Stimulated activated CD4-positive, alpha-beta T cell treated with anti-CD3 and anti-CD28 coated beads, TNF-alpha, amount 100 ng/mL, for 1 hour (primary cell): ENCODE results near the gene IDUA.
A peak's percentile ranks its signal among the peaks of the same experiment; 100 is the strongest.

Experiments
- DNase-seq, 3 donors: peaks; one replicate each; pipeline ENCODE4 v3.0.0-alpha.2; 2020; ENCODE audit warnings: low read depth in 3 of 3, low spot score in 1 of 3

IDUA gene

DNA sequence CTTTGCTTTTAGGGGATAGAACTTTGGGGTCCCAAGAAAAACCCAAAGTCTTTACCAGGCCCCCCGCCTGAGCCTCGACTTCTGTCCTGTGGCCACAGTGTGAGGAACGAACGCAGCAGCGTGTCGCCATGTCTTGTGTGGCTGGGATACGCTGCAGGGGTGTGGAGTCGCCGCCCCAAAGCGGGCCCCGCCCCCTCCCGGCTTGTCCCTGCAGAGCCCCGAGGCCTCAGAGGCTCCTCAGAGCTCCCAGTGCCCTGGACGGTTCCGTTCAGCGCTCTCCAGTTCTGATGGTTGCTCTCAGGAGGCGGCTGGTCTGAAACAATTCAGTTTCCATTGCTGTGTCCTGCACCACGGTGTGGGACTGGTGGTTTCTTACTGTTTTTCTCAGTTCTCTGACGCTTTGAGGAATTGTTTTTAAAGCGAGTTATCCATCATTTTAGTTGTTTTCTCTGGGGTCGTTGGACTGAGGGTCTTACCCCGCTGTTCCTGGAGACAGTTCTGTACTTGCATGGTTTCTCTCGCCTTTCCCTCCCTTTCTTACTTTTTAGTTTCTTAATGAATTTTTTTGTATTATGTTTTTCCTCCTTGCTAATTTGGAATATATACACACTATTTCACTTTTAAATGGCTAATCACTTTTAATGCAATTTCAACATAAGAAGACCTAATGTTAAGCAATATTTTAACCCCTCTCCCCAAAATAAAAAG lies 1.6 kb upstream of the IDUA start:
- DNase-seq: peak; percentile 15 to 71 (median 45)

DNA sequence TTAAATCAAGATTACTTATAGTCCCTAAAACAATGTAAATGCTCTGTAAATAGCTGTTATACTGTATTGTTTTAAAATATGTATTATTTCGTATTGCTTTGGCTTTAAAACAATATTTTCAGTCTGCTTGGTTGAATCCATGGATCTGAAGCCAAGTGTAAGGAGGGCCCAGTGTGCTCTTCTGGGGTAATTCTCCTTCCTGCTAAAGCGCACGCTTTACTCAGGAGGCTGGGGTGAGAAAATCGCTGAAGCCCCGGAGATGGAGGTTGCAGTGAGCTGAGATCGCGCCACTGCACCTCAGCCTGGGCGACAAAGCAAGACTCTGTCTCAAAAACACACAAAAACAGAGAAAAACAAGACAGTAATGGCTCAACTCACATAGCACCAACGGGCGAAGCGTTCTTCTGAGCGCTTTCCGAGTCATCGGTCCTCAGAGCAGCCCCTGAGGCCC lies 391 bp upstream of the IDUA start:
- DNase-seq: no peak

DNA sequence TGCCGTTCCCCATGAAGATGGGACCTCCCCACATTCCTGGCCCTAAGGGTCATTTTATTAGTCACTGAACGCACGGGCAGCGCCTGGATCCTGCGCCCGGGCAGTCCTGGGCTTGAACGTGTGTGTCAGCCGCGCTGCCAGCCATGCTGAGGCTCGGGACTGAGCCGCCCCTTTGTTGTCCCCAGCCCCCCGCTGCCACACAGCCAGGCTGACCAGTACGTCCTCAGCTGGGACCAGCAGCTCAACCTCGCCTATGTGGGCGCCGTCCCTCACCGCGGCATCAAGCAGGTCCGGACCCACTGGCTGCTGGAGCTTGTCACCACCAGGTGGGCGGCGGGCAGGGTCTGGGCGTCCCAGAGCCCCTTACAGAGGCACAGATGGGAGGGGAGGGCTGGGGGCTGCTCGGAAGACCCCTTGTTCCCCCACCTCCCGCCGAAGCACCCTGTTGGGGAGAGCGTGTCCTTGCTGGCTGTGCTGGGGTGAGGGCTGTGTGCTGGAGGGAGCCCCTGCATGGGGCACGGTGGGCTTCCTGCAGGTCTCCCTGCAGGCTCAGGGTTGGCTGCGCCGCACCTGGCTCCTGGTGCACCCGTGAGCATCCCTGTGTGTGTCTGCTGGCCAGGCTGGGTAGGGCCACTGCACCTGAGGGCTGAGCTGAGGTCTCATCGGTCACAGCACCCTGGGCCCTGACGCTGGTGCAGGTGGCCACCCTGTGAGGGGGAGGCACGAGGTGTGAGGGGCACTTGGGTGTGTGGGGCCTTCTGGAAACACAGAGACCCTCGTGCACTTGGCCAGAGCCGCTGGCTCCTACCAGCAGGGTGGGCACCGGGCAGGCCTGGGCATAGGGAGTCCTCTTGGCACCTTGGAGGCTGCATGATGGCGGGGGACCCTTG lies 1.0 kb downstream of the IDUA start:
- no peak for DNase-seq

DNA sequence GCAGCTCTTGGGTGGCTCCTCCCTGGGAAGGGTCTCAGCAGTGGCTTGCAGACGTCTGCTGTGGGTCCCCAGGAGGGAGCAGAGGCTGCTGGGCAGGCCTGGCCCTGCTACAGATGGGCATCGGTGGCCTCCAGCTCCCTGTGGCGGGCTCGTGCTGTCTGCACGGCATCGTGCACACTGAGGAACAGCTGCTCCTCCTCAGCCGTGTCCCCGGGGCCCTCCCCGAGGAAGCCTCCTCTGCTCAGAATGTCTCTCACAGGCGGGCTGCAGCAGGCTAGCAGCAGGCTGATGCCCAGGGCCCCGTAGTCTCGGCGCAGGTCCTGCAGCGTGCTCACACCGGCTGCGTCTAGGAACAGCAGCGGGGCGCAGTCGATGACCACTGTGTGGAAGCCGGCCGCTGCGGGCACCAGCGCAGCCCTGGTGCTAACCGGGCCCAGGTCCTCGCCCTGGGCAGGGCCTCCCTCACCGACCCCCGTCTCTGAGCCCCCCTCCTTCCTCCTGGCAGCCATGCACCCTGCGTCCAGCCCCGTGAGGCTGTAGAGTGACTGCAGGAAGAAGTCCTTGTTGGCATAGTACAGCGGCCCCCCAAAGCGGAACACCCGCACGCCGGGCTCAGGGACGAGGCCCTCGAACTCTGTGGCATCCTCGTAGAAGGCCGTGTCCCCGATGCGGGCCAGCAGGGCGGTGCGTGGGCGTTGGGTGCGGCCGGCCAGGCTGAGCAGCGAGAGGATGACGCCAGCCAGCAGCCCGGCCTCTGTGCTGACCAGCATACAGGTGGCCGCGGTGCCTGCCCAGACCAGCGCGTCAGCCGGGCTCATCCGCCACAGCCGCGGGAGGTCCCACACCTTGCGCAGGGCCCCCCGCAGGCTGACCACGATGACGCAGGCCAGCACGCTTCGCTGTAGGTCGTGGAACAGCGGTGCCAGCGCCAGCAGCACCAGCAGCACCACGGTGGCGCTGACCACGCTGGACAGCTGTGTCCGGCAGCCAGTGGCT lies 2.2 kb downstream of the IDUA start:
- DNase-seq: no peak

DNA sequence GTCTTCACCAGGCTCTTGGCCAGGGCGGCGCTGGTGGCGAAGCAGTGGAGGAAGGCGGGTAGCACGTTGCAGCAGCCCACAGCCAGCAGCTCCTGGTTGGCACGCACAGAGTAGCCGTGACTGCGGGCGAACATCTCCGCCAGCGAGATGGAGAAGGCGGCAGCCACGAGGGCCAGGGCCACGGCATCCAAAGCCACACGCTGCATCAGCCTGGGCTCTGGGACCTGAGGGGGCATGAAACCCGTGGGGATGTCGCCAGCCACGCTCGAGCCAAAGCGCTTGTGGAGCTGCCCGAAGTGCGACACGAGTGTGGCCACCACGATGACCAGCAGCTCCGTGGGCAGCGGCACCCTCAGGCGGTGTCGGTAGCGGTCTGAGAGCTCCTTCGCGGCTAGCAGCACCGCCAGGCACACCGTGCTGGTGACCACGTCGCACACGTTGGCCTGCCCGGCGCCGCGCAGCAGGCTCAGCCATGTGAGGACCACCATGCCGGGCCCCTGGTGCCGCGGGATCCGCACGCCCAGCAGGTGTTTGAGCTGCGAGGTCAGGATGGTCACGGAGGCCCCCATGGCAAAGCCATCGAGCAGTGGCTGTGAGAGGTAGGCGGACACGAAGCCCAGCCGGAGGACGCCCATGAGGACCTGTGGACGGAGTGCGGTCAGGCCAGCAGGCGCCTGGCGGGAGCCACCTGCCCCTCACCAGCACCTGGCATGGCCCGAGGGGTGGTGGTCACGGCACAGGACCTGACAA lies 3.1 kb downstream of the IDUA start:
- no peak for DNase-seq

DNA sequence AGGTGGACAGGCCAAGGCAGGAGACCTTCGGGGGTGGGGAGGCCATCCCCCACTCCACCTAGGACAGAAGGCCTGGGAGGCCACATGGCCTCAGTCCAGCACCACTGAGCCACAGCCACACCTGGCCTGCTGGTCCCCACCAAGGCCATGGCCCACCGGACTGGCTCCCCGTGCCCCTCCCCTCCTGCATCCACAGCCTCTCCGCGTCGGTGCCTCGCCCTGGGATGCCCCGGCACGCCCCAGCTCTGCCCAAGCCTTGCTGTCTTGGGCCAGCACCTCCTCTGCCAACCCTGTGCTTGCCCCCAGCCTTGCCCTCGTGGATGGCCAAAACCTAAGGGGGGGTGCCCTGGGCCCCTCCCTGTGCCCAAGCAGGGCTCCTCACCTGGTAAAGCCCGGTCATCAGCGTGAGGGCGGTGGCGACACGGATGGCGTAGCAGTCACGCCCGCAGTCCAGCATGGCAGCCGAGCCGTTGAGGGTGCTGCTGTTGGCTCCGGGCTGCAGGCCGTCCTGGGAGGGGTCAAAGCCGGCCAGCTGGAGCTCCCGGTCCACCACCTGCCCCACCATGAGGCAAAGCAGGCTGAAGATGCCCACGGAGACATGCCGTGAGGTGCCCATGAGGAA lies 4.0 kb downstream of the IDUA start:
- DNase-seq: no peak

DNA sequence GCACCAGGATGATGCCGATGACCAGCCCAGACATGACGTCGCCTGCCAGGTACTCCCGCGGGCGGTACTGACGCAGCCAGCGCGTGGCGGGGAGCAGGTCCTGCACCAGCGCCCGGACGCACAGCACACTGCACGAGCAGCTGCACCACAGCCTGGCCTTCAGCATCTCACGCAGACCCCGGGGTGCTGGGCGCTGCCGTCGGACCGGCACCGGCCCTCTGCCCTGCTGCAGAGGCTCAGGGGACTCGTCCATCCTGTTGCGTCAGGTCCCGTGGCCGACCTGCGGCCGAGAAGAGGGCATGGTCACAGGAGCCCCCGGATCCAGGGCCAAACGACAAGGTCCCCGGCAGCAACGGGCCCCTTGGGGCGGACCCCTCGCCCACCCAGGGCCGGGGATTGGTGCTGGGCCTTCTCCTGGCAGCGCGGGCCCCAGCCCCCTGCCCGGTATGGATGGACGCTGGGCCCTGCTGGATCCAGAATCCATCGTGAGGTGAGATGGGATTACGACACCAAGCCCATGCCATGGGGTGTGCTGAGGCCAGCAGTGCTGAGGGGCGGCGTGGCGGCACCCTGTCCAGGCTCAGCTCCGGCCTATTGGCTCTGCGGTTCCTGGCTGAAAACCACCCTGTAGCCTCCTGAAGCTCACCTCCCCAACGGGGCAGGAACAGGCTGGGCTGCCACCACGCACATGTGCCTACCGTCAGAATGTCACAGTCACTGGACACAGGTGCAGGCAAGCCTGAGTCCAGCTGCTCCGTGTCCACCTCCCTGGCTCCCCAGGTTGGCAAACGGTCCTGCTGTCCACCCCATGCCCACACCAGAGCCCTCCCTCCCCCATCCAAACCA lies 4.8 kb downstream of the IDUA start:
- no peak for DNase-seq

DNA sequence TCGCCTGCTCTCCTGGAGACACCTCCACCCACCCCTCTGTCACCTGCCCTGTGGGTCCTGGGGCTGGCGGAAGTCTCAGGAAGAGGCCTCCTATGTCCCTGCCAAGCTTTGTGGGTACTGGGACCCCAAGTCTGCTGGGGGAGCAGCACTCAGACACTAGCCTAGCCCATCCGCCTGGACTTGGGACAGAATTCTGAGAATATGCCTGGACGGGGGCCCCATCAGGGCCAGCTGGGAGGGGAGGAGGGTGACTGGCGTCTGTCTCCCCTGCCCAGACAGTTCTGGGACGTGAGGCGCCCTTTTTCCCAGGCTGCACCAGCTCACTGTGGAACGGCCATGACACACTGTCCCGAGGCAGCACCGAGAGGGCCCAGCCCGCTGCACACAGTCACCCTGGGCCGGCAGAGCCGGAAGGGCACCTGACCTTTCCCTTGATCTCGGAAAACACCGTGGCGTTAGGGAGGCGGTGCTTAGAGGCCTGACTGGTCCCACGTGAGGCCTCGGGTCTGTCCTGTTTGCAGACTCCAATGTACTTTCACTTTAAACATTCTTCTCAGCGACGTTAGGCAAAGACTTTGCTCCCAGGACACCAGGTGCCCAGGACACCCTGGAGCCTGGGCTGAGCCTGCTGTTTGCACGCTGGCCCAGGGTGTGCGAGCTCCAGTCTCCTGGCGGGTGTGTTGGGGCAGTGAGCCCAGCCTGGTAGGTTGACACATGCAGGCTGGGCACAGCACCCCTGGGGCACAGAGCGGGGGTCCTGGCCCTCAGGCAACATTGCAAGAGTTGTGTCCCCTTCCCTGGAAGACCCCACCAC lies 5.7 kb downstream of the IDUA start:
- no peak for DNase-seq

DNA sequence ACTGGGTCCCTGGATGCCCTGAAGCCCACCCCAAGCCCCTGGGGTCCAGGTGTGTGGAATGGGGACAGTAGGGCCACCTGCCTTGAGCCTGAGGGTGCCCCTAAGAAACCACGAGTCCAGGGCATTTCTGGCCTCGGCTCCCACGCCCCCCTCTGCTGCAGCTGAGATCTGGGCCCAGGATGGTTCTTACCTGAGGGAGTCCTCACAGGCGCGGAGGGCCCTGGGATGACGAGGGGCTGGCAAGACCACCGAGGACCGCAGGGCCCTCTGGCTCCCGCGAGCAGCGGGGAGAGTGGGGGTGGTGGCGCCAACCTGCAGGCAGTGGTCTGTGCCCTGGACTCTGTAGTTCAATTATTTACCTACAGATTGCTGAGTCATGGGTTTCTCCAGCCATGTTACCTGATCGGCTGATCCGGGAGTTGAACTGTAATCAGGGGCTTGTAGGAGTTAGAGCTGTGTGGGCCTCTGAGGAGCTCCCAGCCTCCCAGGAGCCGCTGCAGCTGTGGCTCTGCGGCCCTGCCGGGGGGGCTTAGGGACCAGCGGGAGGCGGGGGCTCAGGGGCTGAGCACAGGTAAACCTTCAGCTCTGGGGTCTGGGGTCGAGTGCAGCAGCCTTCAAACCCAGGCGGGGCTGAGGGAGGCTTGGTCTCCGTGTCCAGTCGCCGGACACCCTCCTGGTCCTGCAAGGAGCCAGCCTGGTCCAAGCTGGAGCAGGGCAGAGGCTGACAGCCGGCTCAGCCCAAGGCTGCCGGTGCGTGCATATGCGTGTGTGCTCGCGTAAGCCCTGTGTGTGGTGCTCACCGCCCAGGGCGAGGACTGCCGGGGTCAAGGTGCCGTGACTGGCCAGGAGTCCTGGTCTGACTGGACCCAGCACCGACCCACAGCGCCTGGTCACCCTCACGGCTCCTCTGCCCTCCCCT lies 6.5 kb downstream of the IDUA start, which contains the start of gene SLC26A1:
TSS of gene SLC26A1 (minus strand) at position 294 of the 919 bp plus-strand sequence. CDS start 1,701 bp downstream, outside the sequence.
- DNase-seq: no peak

DNA sequence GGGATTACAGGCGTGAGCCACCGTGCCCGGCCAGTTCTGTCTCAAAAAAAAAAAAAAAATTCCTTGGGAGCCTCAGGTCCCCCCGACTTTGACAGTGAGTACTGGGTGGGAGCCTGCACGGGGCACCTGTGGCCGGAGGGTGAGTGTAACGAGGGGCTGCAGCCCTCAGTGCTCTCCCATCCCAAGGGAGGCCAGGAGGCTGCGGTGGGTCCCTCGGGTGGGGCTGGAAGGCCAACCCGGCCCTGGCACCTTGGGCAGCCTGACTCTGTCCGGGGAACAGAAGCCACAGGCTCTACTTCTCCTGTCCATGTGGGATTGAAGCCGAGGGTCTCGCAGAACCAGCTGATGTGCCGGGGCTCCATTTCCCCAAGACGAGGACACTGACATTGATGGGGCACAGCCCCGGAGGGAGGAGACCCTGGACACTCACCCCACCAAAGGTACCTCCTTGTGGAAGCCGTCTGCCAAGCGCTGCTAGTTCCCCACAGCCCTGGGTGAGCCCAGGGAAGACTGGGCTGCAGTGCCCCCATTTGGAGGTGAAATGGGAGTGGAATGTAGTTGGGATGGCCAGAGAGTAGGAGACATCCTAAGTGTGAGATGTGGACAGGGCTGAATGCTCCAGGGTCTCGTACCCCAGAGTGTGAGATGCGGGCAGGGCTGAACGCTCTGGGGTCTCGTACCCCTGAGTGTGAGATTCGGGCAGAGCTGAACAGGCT lies 8.6 kb downstream of the IDUA start:
- no peak for DNase-seq

DNA sequence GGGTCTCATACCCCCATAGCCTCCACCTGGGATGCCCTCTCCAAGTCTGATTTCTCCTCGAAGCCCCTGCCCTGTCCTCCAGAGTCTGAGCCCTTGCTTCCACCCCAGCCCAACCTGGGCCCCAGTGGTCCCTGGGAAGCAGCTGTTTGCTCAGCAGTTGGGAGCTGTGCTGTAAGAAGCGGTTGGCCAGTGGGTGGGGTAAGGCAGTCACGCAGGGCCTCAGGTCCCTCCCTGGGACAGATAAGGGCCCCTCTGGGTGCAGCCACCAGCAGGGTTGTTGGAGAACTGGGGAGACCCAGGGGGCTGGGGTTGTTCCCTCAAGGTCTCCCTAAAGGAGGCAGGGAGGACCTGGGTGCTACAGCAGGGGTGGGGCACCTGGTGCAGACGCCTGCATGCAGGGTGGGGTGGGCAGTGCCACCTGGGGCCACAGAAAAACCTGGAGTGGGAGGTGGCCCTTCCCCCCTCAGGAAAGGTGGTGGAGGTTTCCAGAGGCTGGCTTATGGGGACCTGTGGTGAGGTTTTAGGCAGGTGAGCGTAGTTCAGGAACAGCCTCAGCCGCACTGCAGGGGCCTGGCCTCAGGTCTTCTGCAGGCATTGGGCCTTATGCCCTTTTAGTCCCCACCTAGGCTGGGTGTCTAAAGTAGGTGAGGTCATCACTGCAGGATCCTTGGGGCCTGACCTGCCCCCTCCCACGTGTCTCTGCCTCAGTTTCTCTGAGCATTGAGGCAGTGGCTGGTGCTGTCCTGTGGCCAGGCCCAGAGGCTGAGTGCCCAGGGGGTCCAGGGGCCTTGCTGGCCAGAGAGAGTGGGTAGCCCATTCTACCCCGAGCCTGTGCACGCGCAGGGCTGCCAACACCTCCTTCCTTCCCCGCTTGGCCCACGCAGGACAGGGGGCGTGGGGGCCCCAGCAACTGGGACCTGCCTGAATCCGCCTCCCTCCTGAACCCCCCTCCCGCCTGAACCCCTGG lies 9.5 kb downstream of the IDUA start:
- no peak for DNase-seq

DNA sequence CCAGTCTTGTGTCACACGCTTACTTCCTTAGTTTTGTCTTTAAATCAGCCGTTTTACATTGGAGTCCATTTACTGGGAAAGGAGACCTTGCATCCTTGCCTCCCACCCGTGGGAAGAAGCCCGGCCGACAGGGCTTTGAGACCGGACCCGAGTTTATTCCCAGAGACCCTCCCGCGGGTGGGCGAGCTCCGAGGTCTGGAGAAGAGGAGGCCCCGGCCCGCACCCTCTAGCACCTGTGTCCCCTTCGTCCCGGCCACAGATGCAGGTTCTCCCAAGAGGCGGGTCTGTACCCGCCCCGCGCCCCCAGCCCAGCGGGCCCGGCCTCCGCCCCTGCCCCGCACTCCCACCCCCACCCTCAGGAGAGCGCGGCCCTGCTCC lies 10.1 kb downstream of the IDUA start:
- DNase-seq: no peak

DNA sequence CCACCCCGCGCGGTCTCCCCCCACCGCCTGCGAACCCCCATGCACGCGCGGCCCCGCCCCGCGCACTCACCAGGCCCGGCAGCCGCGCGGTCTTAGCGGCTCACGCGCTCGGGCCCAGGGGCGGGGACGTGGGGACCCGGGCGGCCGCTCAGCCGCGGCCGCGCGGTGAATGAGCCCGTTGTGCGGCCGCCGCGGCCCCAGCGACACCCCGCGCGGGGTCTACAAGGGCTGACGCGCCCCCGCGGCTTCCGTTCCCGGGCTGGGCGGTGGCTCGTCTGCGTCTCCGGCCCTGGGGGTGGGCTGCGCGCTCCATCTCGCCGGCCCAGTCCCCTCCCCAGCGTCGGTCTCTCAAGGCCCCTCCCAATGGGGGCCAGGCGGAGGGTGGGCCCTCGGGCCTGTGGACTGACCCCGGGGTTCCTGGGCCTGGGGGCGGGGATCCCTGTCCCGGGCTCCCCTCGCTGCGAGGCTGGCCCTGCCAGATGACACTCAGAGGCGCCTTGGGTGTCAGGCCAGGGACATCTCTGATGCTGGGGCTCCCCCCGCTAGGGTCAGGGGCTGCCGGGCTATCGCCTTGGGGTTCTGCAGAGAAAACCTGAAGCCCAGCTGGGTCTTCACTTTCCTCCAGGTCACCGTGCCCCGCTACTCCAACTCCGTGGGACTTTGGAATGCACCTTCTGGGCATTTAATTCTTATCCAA lies 10.7 kb downstream of the IDUA start:
- no peak for DNase-seq

DNA sequence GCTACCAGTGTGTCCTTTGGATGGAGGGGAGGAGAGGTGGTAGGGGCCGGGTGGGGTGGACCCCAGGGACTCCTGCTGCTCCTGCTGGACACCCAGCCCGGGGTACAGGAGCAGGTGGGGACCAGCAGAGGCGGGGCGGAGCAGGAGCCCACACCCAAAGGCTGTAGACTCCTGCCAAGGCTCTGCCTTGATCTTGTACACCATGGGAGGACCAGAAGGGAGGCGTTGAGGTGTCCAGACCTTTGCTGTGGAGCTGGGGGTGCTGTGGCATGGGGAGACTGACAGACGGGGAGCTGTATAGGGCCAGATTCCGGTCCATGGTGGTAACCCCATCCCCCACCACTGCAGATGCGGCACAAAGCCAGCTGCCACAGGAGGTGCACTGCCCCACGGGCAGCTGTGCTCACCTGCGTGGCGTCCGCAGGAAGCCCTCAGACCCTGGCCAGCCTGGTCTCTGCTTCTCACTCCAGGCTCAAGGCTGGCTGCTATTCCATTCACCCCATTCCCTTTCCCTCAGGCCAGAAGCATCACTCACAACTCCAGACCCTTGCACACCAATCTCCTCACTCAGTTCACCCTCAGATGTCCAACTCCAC lies 11.3 kb downstream of the IDUA start:
- no peak for DNase-seq
